ENCODE data around the gene SLC5A12.

The SLC5A12 gene

GRCh38 chr11:26623076-26623659 is 98.7 kb downstream of the SLC5A12 start:
- H3K27me3 ChIP-seq (ENCODE audit: control insufficient read depth, insufficient read depth, low read length) = no peaks in the 10 kb centered on the region
- no peaks in the 10 kb centered on the region for H3K4me1 ChIP-seq (ENCODE audit: control insufficient read depth, insufficient read depth, low read length)
- H3K4me3 ChIP-seq (ENCODE audit: low read length) = no peak overlapping the region
- no peaks in the 10 kb centered on the region for H3K9me3 ChIP-seq (ENCODE audit: control insufficient read depth, low read length)
- H3K9ac ChIP-seq (ENCODE audit: low read length) = no peak overlapping the region
- no peaks in the 10 kb centered on the region for H3K36me3 ChIP-seq (ENCODE audit: control insufficient read depth, insufficient read depth, low read length)

- Histone ChIP-seq H3K4me1 (ENCODE audit: control insufficient read depth, insufficient read depth, low read length) (no peaks in the 10 kb centered on the region), H3K9ac (ENCODE audit: low read length) (no peak overlapping the region), H3K9me3 (ENCODE audit: control insufficient read depth, low read length) (no peaks in the 10 kb centered on the region), H3K27me3 (ENCODE audit: control insufficient read depth, insufficient read depth, low read length) (no peaks in the 10 kb centered on the region), H3K36me3 (ENCODE audit: control insufficient read depth, insufficient read depth, low read length) (no peaks in the 10 kb centered on the region), H3K4me3 (ENCODE audit: low read length) (no peak overlapping the region)
Observed at GRCh38 chr11:26622181-26622580, 99.7 kb downstream of the SLC5A12 start.

GRCh38 chr11:26621132-26621531 is 100.7 kb downstream of the SLC5A12 start:
- no peaks in the 10 kb centered on the region for H3K4me1 ChIP-seq (ENCODE audit: control insufficient read depth, insufficient read depth, low read length)
- H3K9me3 ChIP-seq (ENCODE audit: control insufficient read depth, low read length) = no peaks in the 10 kb centered on the region
- H3K4me3 ChIP-seq (ENCODE audit: low read length) = no peak overlapping the region
- no peak overlapping the region for H3K9ac ChIP-seq (ENCODE audit: low read length)
- no peaks in the 10 kb centered on the region for H3K36me3 ChIP-seq (ENCODE audit: control insufficient read depth, insufficient read depth, low read length)
- H3K27me3 ChIP-seq (ENCODE audit: control insufficient read depth, insufficient read depth, low read length) = no peaks in the 10 kb centered on the region

GRCh38 chr11:26620282-26621045 is 101.4 kb downstream of the SLC5A12 start:
- Histone ChIP-seq H3K9ac (ENCODE audit: low read length) (no peak overlapping the region), H3K4me3 (ENCODE audit: low read length) (no peak overlapping the region), H3K36me3 (ENCODE audit: control insufficient read depth, insufficient read depth, low read length) (no peaks in the 10 kb centered on the region), H3K9me3 (ENCODE audit: control insufficient read depth, low read length) (no peaks in the 10 kb centered on the region), H3K27me3 (ENCODE audit: control insufficient read depth, insufficient read depth, low read length) (no peaks in the 10 kb centered on the region), H3K4me1 (ENCODE audit: control insufficient read depth, insufficient read depth, low read length) (no peaks in the 10 kb centered on the region)

- Histone ChIP-seq H3K9me3 (ENCODE audit: control insufficient read depth, low read length) (no peaks in the 10 kb centered on the region), H3K4me3 (ENCODE audit: low read length) (no peak overlapping the region), H3K27me3 (ENCODE audit: control insufficient read depth, insufficient read depth, low read length) (no peaks in the 10 kb centered on the region), H3K4me1 (ENCODE audit: control insufficient read depth, insufficient read depth, low read length) (no peaks in the 10 kb centered on the region), H3K36me3 (ENCODE audit: control insufficient read depth, insufficient read depth, low read length) (no peaks in the 10 kb centered on the region), H3K9ac (ENCODE audit: low read length) (no peak overlapping the region)
Observed at GRCh38 chr11:26618441-26618840, 103.4 kb downstream of the SLC5A12 start.

Measured in mucosa of stomach (tissue), 1 donor.